ENCODE measurements around the gene MTG2.

Gene MTG2

DNA sequence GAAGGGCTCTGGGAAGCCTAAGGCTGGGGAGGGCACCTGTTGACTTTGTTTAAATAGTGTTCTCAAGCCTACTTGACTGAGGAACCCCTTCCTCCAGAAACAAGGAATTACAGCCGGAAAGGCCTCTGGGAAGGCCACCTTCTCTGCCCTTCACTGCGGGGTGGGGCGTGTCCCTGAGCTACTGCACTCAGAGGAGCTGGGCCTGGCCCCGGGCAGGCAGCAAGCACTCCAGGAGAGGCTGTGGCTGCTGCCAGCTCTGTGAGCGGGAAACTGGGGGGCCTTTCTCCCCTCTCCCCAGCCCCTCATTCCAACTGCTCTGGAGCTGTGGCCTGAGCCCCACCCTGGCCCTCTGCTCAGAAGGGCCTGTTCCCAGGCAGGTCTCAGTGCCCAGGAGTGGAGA lies 51.5 kb downstream of the MTG2 start:
- DNase-seq (ENCODE audit: low read depth in 2 of 2) = no peak

DNA sequence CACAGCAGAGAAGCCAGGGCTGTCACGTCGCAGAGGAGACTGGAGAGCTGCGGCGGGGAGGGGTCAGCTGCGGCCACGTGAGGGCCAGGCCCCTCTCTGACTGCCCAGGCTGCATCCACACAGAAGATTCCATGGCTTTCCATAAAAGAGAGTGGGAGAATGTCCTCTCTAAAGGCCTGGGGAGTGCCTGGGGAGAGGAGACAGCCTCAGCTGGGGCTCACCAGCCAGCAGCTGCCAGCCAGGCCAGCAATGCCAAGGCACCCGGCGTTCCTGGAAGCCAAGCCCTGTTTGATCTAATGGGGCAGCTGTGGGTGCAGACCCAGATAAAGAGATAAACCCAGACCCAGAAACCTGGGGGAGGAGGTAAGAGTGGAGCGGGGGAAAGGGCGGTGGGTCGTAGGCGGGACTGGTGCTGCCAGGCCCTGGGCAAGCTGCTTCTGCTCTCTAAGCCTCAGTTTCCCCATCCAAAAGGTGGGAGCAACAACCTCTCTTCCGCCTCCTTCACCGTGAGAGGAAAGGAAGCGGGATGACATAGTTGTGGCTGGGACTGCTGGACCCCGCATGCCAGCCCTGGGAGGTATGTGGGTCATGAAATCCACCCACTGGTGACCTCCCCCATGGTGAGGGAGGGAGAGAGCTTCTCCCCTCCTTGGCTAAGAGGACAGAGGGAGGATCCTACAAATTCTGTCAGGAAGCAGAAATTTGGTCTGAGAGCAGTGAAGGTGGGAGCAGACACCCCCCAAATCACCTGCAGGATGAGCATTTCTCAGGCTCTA lies 52.4 kb downstream of the MTG2 start:
- DNase-seq (ENCODE audit: low read depth in 2 of 2) = no peak

DNA sequence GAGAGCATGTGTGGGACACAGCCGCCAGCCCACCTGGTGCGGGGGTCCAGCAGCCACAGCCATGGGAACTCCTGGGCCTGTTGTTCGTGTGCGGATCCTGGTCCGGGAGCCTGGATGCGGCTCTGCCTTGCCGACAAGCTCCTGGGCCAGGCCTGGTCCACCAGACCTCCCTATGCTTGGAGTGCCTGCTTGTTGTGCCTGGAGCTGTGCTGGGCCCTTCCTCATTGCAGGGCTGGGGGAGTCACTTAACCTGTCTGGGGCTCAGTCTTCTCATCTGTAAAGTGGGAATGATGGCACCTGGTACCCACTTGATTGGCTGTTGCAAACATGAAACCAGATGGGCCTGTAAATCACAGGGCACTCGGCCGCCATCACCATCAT lies 52.9 kb downstream of the MTG2 start:
- DNase-seq (ENCODE audit: low read depth in 2 of 2) = no peak

DNA sequence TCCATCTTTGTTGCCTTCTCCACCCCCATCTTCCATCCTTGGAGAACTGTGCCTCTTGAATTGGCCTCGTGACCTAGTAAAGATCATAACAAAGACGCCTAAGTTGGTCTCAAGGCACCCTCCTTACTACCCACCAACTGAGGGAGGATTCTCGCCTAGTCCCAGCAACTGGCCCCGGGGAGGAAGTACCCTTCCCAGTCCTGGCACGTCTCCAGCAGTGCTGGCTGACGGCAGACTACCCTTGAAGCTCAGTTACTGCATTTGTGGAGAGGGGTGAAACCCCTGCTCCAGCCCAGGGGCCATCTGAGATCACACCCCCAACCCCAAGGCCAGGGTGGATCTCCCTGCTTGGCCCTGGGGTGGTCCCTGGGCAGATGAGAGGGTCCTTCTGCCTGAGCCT lies 53.4 kb downstream of the MTG2 start:
- DNase-seq (ENCODE audit: low read depth in 2 of 2) = no peak

DNA sequence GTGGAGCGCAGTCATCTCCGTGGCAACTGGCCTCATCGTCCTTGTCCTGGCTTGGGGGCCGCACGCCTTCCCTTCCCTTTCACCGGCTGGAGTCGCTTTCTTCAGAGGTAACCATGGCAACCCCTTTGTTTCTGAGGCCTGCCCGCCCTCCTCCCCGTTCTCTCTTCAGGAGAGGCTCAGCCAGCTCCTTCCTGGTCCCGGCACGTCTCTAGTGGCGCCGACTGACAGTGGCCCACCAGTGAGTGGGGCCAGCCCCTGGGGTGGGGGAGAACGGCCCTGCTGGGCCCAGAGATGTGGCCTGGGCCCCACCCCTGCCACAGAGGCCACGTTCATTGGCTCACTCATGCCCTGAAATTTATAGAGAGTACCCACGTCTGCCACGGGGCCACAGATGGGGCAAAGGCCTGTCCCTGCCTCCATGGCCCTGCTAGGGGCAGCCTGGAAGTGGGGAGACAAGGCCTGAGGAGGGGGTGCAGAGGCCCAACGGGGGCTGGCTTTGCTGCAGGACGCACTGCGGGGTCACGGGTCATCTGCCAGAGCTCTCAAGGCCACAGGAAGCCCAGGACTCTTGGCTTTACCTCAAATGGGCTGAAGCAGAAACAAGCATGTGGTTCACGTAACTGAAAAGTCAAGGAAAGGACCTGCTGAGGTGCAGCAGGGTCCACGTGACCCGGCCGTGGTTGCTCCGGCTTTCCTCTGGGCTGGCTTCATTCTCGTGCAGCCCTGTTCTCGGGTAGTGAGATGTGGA lies 54.1 kb downstream of the MTG2 start:
- DNase-seq (ENCODE audit: low read depth in 2 of 2) = no peak

DNA sequence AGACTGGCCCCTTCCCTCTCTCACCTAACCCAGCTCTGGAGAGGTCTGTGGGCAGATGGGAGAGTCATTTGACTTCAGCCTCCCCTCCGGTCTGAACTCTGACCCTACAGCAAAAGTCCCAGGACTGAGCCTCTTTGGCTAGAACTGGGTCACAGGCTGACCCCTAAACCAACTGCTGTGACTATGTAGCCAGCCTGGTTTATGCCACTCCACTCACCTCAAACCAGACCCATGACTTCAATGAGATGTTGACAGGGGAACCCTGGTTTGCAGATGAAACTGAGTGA lies 54.6 kb downstream of the MTG2 start:
- no peak for DNase-seq (ENCODE audit: low read depth in 2 of 2)

DNA sequence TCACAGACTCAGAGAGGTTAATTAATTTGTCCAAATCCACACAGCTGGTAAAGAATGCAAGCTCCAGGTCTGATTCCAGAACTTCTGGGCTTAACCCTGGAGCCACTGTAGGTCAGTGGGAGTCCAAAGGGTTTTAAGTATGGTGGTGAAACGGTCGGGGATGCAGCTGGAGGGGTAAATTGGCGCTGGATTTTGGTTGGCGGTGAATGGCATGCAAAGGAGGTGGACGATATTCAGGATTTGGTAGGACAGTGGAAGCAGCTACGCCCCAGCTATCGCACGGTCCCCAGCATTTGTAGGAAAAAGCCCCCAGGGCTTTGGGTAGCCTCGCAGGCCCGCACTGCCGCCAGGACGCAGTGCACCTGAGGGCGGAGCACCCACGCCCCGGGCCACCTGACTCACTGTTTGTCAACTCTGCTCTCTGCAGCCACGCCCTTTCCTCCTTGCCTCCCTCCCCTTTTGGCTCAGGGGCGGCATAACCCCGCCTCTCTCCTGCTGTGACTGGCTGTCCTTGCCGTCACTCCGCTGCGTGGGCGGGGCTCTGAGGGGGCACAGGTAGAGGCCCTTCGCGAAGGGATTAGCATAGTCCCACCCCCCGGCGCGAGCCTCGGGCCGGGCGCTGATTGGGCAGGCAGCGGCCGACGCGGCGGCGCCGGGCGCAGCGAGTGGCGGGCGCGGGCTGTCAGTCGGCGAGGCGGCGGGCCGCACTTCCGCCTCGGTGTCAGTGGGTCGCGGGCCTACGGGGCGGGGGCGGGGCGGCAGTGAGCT lies 55.2 kb downstream of the MTG2 start, which contains the start of gene OSBPL2:
Gene OSBPL2, plus strand, starts transcription at position 721 of the 768 bp plus-strand sequence. CDS start 17,664 bp downstream, outside the sequence.
- peak; percentile 99 to 100 for DNase-seq (ENCODE audit: low read depth in 2 of 2)

DNA sequence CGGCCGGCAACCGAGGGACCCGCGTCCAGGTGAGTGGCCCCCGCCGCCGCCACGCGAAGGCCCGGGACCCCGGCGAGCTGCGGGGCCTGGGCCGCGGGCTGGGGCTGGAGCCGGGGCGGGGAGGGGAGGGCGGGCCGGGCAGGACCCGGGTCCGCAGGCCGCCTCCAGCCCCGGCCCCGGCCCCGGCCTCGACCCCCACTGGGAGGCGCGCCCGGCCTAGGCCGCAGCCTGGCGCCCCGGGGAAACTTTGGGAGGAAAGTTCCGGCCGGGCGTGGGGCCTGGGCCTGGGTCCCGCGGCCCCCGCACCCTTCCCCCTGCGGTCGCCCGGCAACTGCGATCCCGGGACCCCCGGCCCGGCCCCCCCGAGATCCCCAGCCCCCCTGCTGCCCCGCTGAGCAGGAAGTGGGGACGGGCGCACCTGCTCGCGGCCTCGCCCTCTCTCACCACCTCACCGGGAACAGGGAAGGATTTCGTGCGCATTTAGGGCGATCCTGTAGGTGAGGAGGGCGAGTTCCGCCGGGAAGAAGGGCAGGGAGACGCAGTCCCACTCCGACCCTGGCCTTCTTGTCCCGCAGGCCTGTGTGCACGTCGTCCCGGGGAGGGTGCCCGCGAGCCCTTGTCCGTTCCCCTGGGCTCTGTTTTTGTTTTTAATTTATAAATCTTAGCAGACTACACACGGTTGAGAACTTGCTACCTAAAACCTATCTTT lies 55.9 kb downstream of the MTG2 start:
- DNase-seq (ENCODE audit: low read depth in 2 of 2) = no peak

DNA sequence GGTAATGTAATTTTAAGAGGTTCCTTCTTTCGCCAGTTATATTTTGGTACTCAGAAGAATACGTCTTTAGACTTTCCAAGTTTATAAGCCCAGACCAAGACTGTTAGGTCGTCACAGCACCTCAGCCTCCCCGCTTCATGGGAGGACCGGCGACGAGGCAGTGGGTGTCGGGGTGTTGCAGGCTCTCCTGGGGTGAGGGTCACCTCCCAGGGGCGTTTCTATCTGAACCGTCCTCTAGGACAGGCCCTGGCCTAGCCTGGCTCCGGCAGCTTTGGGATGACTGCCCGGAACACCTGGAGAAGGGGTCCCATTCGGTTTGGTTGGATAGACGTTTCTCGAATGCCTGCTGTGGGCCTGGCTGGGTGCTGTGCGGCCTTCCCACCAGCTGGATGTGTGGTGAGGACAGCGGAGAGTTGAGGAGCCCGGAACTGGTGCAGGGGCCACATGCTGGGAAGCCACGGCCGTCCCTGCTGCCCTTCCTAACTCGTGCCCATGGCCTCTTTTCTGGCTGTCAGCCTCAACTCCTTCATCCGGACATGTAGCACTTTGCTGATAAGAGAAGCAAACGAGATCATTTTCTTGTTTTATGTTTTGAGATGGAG lies 56.6 kb downstream of the MTG2 start:
- no peak for DNase-seq (ENCODE audit: low read depth in 2 of 2)

DNA sequence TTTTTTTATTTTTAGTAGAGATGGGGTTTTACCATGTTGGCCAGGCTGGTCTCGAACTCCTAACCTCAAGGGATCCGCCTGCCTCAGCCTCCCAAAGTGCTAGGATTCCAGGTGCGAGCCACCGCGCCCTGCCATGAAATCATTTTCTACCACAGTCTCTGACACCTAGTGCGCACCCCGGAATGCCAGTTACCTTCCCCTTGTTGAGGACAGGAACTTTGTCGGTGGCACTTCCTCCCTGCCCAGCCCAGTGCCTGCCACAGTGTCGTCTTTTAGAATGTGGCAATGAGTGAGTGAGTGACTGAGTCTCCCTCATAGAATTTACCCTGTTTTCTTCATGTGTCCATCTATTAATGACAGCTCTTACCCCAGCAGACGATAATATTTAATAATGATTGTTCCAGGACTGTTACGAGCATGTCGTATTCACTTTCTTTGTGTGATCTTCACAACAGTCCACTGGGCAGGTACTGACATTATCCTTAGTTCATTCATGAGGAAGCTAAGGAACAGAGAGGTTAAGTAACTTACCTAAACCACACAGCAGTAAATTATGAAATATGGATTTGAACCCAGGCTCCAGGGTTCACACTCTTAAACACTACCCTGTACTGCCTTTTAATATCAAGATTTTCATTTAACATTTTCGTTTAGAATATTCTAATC lies 57.3 kb downstream of the MTG2 start:
- DNase-seq (ENCODE audit: low read depth in 2 of 2) = no peak

DNA sequence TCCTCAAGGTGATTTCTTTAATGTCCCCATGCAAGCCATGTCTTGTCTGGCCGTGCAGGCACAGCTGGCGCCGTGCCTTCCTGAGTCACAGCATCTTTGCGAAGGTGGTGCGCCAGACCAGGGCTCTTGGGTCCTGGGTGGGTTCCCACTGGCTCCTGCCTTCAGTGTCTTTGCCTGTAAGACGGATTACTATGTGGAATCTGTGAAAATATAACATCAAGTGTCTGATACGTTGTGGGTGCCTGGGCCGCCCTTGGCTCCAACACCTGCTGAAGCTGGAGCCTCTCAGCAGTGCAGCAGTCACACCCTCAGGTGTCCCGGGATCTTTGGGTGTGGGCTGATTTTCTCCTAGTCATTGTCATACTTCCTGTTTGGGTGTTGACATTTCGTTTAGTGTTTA lies 58.7 kb downstream of the MTG2 start:
- no peak for DNase-seq (ENCODE audit: low read depth in 2 of 2)

DNA sequence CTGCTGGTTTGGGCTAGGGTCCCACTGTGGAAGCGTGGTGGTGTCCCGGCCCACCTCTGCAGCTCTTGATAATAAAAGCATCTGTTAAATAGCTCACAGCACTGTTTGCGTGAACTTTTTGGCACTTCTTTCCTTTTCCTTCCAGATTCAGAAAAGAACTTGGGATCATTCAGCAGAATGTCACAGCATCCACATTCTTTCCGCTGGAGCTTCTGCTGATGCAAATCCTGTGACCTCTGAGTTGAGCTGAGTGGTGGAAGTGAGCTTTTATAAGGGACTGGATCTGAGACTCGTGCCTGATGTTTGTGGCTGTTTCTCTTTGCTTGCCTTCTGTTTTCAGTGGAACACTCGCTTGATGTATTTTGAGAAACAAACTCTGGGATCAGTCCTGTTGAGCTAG lies 59.3 kb downstream of the MTG2 start:
- no peak for DNase-seq (ENCODE audit: low read depth in 2 of 2)

DNA sequence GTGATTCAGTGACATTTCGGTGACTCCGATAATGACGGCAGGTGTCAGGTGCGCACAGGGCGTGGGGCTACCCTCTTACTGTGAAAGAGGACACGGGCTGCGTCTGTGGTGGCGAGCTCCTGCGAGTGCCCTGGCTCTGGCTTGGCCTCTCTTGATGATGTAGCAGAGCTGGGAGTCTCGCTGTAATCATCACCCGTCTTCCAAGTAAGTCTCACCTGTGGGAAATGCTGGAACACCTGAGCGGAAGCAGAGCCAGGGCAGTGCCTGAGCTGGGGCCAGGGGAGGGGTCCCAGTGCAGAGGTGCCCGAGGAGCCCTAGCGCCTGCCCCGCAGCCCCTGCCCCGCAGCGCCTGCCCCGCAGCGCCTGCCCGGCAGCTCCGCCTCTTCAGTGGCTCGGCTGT lies 60.3 kb downstream of the MTG2 start:
- no peak for DNase-seq (ENCODE audit: low read depth in 2 of 2)

DNA sequence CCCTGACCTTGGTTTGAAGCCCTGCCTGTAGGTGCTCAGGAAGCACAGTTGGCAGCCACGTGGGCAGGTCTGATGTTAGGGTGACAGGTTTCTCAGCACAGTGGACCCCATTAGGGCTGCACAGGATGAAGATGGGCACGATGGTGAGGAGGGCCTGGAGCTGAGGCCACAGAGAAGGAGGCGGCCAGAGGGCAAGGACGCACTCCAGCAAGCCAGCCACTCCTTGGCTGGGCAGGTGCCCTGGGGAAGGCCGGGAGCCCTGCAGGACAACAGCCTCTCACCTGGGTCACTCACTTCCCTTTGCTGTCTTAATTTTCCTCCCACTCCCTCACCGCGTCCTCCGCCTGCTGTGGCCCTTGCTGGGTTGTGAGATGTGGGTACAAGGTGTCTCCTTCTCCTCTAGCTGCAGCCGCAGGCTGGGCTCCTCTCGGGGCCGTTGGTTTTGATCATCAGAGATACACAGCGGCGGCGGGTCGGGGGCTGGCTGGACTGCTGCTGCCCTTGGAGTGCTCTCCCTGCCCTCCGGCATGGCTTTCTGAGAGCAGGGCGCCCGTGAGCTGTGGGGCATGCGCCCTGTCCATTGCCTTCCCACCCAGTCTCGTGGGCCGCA lies 61.2 kb downstream of the MTG2 start:
- no peak for DNase-seq (ENCODE audit: low read depth in 2 of 2)

DNA sequence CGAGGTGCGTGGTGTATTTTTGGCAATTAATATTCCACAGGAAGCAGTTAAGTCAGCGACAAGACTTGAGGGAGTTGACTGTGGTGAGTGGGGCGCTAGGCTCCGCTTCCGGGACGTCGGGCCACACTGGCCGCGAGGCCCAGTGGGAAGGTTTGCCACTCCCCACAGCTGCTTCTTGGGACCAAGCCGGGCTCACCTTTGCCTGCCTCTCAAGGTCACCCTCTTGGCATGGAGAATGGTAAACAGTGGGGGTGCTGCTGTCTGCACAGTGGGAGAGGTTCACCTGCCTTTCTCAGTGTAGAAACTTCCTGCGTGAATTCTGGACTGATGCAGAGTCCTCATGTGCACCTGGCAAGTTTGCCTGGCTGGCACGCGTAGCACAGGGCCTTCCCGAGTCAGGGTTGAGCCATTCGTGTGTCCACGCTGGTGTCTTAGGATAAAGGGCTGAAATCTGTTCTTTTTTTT lies 61.8 kb downstream of the MTG2 start:
- DNase-seq (ENCODE audit: low read depth in 2 of 2) = no peak

DNA sequence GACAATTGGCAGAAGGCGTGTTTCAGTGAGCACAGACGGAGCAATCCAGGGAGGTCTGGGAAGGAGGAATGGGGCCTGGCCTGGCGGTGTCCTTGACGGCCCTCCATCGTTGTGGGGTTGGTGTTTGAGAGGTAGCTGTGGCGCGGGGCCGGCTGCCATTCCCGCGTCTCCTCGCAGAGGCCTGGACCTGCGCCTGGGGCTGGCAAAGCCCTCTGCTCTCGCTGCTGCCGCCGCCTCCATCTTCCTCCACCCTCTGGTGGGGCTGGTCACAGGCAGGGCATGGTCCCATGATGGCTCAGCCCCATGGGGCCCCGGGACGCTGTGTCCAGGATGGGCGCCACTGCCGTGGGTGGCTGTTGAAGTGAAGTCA lies 63.1 kb downstream of the MTG2 start:
- DNase-seq (ENCODE audit: low read depth in 2 of 2) = no peak

DNA sequence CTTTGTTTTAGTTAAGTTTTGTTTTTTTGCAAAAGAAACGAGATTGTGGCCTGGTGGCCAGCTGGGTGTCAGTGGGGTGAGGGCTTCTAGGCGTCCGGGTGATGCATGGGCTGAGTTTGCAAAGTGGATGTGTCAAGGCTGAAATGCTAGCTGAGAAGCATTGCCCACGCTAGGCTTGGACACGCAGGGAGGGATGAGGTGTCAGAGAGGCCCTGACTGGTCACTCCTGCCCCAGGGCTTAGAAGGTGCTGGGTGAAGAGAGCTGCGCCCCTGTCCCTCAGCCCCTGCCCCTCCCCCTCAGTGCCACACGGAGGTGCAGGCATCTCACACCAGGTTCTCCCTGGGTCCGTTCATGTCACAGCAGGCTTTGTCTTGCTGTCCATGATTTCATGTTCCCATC lies 63.6 kb downstream of the MTG2 start:
- DNase-seq (ENCODE audit: low read depth in 2 of 2) = no peak

DNA sequence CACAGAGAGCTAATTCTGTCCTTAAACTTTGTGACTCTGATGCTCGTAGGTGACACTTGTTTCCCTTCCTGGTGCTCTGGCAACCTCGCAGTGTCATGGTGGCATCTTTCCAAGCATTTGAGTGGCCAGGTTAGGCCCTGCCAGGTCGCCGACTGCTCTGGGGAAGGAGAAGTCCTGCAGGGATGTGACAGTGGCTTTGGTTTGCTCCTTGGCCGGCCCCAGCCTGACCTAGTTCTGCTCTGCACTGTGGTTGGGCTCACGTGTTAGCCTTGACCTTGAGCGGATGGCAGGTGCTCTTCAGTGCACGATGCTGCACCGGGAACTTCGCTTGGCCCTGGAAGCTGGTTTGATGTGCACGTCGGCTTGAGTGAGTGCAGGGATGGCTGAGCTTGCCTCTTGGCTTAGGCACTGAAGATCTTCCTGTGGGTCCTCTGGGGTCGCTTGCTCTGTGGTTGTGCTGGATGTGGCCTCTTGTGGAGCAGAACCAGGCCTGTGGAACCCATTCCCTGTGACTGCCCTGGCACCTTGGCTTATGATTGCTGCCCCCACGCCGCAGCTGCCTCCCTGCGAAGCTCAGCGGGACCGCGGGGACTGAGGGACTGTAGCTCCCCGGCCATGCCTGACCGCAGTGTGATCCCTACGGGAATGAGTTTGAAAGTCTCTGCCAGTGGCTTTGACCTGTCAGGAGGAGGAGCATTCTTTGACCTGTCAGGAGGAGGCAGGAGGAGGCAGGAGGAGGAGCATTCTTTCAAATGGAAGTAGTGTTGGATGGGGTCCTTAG lies 64.2 kb downstream of the MTG2 start:
- DNase-seq (ENCODE audit: low read depth in 2 of 2) = no peak

DNA sequence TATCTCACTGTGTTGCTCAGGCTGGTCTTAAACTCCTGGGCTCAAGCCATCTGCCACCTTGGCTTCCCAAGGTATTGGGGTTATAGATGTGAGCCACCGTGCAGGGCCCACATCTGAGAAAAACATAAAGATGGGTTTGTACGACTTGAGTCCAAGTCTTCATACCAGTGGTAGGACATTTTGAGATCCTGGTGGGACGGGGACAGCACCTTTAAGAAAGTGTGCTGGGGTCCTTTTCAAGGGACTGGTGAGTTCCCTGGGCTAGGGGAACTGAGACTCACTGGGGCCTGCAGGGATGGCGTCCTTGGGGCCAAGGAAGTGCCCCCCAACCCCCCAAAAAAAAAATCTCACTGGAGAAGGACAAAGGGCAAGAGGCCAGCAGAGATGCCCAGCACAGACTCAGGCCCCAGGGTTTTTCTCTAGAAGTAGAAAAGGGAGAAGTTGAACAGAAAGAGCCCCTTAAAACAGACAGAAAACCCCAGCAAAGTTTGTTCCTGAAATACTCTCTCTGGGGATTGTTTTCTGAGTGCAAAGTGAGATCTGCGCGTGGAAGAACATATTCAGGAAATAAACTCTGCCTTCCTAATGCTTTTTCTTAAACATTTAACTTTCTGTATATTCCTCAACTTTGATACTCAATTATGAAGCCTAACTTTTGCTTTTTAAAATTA lies 66.2 kb downstream of the MTG2 start:
- DNase-seq (ENCODE audit: low read depth in 2 of 2) = no peak

Measured in stimulated activated CD8-positive, alpha-beta memory T cell treated with anti-CD3 and anti-CD28 coated beads, Interleukin-7, amount 100 ng/mL, for 4 hours (primary cell).